IPS DF 6.9 (cell line): ENCODE results near the gene COG6.

Source experiments
- DNase-seq: peaks from one replicate; pipeline ENCODE4 v3.0.0-alpha.2; 2013; ENCODE audit warnings: low read depth, low spot score
- H3K27ac ChIP-seq: one replicate; pipeline ENCODE4 v1.5.1; 2013; ENCODE audit warnings: low read length, control low read depth
- H3K27me3 ChIP-seq: 2 replicates; pipeline ENCODE4 v1.6.1; 2013; ENCODE audit warnings: mild to moderate bottlenecking, low read length; ENCODE audit not compliant: control insufficient read depth, insufficient read depth
- H3K36me3 ChIP-seq: 2 replicates; pipeline ENCODE4 v1.6.1; 2013; ENCODE audit warnings: low read length; ENCODE audit not compliant: control insufficient read depth, insufficient read depth
- H3K4me1 ChIP-seq: 2 replicates; pipeline ENCODE4 v1.6.1; 2013; ENCODE audit warnings: low read length; ENCODE audit not compliant: control insufficient read depth, insufficient read depth
- H3K4me3 ChIP-seq: 2 replicates; pipeline ENCODE4 v1.5.1; 2013; ENCODE audit warnings: mild to moderate bottlenecking, low read length
- H3K9me3 ChIP-seq: 2 replicates; pipeline ENCODE4 v1.6.1; 2013; ENCODE audit warnings: low read length, inconsistent platforms; ENCODE audit not compliant: control insufficient read depth, insufficient read depth
- WGBS: extraction: QIAGEN DNeasy Blood & Tissue Kit; methylation state at CpG from one replicate; pipeline ENCODE4 v1.1.7; 2013; ENCODE audit warnings: mixed read lengths, missing lambda C conversion rate; ENCODE audit not compliant: insufficient read length, insufficient coverage; 5-methylcytosine and 5-hydroxymethylcytosine counted together

Gene COG6

GRCh38 chr13:39637890-39638289 is 17.6 kb upstream of the COG6 start:
- Histone ChIP-seq H3K36me3 (no peaks in the 10 kb centered on the region), H3K4me1 (no peaks in the 10 kb centered on the region), H3K4me3 (no peak overlapping the region), H3K9me3 (no peaks in the 10 kb centered on the region), H3K27me3 (no peaks in the 10 kb centered on the region), H3K27ac (no peak overlapping the region)
- no CpG with 5 or more reads among the region's 3 CpGs for WGBS
- no peak for DNase-seq

DNA sequence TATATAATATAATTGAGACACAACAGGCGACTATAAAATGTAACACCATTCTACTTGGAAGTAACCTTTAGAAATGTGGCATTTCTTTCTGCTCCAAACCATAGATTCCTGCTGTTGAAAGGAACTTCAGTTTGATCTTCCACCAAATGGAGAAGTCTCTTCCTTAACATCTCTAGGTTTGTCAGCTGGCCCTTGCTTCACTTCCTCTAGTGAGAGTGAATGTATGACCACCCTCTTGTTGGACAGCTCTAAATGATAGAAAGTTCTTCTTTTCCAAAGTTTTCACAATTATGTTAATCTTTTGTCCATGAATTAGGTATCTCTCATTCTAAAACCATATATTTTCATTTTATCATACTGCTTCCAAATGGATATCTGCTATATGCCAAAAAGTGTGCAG is 13.8 kb upstream of the COG6 start:
- Histone ChIP-seq H3K27ac (no peak overlapping the region), H3K9me3 (no peaks in the 10 kb centered on the region), H3K4me1 (no peaks in the 10 kb centered on the region), H3K27me3 (no peaks in the 10 kb centered on the region), H3K36me3 (no peaks in the 10 kb centered on the region), H3K4me3 (no peak overlapping the region)
- no peak for DNase-seq
- no CpG with 5 or more reads among the region's 1 CpG for WGBS

- H3K27ac ChIP-seq = no peak overlapping the region
- H3K27me3 ChIP-seq = no peaks in the 10 kb centered on the region
- no peak for DNase-seq
- no peaks in the 10 kb centered on the region for H3K36me3 ChIP-seq
- H3K4me3 ChIP-seq = no peak overlapping the region
- no peaks in the 10 kb centered on the region for H3K4me1 ChIP-seq
- H3K9me3 ChIP-seq = no peaks in the 10 kb centered on the region
- WGBS = 100% methylated on average over 3 of the region's 4 CpGs
Measured at GRCh38 chr13:39646122-39646521, 9.3 kb upstream of the COG6 start.

GRCh38 chr13:39655041-39655568 is 357 bp upstream of the COG6 start:
- H3K27ac ChIP-seq = no peak overlapping the region
- H3K9me3 ChIP-seq = no peaks in the 10 kb centered on the region
- H3K36me3 ChIP-seq = no peaks in the 10 kb centered on the region
- WGBS = no CpG with 5 or more reads among the region's 2 CpGs
- no peaks in the 10 kb centered on the region for H3K4me1 ChIP-seq
- no peaks in the 10 kb centered on the region for H3K27me3 ChIP-seq
- no peak for DNase-seq
- H3K4me3 ChIP-seq = no peak overlapping the region; the same call in 1 of the 2 replicates

DNA sequence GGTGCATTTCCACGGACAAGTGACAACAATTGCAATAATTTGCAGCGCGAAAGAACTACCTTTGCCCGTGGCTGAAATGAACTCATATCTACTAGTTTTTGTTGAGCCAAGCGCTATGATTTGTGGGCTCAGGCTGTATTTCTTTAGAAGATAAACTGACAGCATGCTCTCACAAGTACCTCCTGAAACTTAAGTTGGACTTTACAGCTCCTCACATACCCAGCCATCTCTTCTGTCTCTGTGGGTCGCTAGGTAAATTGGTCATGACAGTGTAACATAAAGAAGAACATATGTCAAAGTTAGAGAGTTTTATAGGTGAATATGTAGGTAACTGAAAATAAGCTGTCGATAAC is 839 bp downstream of the COG6 start:
- DNase-seq = no peak
- Histone ChIP-seq H3K27me3 (no peaks in the 10 kb centered on the region), H3K9me3 (no peaks in the 10 kb centered on the region), H3K4me1 (no peaks in the 10 kb centered on the region), H3K36me3 (no peaks in the 10 kb centered on the region), H3K4me3 (peak overlapping the region; percentile 89; the same call in 1 of the 2 replicates), H3K27ac (no peak overlapping the region)
- 100% methylated on average over 1 of the region's 7 CpGs for WGBS

DNA sequence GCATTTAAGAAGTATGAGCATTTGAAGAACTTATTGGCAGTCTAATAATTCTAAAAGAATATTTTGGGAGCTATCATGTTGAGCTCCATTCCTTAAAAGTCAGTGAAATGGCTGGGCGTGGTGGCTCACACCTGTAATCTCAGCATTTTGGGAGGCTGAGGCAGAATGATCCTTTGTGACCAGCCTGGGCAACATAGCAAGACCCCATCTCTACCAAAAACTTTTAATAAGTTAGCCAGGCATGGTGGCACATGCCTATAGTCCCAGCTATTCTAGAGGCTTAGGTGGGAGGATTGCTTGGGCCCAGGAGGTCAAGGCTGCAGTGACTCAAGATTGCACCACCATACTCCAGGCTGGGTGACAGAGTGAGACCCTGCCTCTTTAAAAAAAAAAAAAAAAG is 8.0 kb downstream of the COG6 start:
- Histone ChIP-seq H3K4me1 (no peaks in the 10 kb centered on the region), H3K27me3 (no peaks in the 10 kb centered on the region), H3K4me3 (no peak overlapping the region), H3K36me3 (0 out of 2 replicates have a peak, but pooled peaks cover 2% of the 10 kb centered on the region), H3K27ac (no peak overlapping the region), H3K9me3 (no peaks in the 10 kb centered on the region)
- no CpG with 5 or more reads among the region's 1 CpG for WGBS
- no peak for DNase-seq

DNA sequence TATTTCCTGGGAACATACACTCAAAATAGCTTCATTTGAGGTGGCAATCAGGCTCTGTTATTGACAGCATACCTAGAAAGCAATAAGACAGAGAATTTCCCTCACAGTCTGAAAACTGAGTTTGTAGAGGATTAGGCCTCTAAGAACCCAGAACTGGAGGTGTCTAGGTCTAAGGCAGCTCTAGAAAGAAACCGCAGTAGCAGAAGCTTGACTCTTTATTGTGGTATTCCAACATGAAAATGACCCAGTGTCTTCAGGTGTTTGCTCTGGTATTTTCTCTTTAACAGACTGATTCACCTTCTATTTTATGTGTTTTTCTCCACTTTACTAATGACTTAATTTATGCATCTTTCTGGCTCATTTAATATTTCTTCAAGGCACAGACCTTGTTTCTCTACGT is 8.5 kb downstream of the COG6 start:
- H3K27ac ChIP-seq = no peak overlapping the region
- H3K27me3 ChIP-seq = no peaks in the 10 kb centered on the region
- H3K9me3 ChIP-seq = no peaks in the 10 kb centered on the region
- H3K36me3 ChIP-seq = 0 out of 2 replicates have a peak, but pooled peaks cover 2% of the 10 kb centered on the region
- no peak overlapping the region for H3K4me3 ChIP-seq
- no CpG with 5 or more reads among the region's 2 CpGs for WGBS
- no peak for DNase-seq
- H3K4me1 ChIP-seq = no peaks in the 10 kb centered on the region

DNA sequence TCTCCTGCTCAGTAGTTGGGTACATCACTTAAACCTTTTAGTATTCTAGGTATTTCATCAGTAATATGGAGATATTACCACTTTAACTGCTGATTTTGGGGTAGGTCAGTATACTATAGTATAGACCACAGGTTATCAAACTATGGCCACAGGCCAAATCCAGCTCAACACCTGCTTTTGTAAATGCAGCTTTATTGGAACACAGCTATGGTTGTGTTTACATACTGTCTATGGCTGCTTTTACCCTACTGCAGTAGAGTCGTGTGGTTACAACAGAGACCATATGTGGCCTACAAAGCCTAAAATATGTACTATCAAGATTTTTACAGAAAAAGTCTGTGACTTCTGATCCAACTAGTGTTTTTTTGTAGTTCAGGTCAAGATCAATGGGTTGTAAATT is 10.3 kb downstream of the COG6 start:
- Histone ChIP-seq H3K9me3 (no peaks in the 10 kb centered on the region), H3K27me3 (no peaks in the 10 kb centered on the region), H3K27ac (no peak overlapping the region), H3K4me3 (no peak overlapping the region), H3K4me1 (no peaks in the 10 kb centered on the region), H3K36me3 (0 out of 2 replicates have a peak, but pooled peaks cover 2% of the 10 kb centered on the region)
- no CpG with 5 or more reads among the region's 1 CpG for WGBS
- no peak for DNase-seq

DNA sequence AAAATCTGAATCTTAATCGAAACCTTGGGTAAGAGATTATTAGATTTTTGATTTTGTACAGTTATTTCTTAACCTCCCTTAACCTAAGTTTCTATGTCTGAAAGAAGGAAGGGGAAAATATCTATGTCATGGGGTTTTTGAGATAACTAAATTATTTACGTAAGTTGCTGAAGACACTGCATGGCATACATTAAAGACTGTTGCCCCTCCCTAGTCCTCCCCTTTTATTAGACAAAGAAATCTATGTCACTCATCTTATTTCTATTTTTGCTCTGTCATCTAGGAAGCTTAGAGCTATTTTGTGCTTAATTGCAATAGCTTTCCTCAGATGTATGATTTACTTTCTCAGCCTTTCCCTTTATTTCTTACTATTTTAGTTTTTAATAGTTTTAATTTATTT is 15.0 kb downstream of the COG6 start:
- Histone ChIP-seq H3K4me1 (no peaks in the 10 kb centered on the region), H3K9me3 (no peaks in the 10 kb centered on the region), H3K4me3 (no peak overlapping the region), H3K27ac (no peak overlapping the region), H3K27me3 (no peaks in the 10 kb centered on the region), H3K36me3 (0 out of 2 replicates have a peak, but pooled peaks cover 2% of the 10 kb centered on the region)
- DNase-seq = no peak
- no CpG with 5 or more reads among the region's 2 CpGs for WGBS

- H3K36me3 ChIP-seq = no peaks in the 10 kb centered on the region
- H3K27me3 ChIP-seq = no peaks in the 10 kb centered on the region
- no CpG with 5 or more reads among the region's 3 CpGs for WGBS
- H3K9me3 ChIP-seq = no peaks in the 10 kb centered on the region
- no peaks in the 10 kb centered on the region for H3K4me1 ChIP-seq
- no peak for DNase-seq
- H3K4me3 ChIP-seq = no peak overlapping the region
- no peak overlapping the region for H3K27ac ChIP-seq
Measured at GRCh38 chr13:39672378-39673132, 17.1 kb downstream of the COG6 start.

DNA sequence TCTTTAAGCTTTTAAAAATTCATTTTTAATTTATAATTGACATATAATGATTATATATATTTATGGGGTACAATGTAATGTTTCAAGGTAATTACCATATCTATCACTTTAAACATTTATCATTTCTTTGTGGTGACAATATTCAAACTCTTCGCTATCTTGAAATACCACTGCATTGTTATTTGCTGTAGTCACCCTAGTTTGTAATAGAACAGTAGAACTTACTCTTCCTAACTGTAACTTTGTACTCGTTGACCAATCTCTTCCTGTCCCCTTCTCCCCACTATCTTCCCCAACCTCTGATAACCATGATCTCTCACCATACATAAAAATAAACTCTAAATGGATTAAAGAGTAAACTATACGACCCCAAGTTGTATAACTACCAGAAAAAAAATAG is 20.4 kb downstream of the COG6 start:
- no peak overlapping the region for H3K27ac ChIP-seq

More for the DNA sequence above, 20.4 kb downstream of the COG6 start:
- Histone ChIP-seq H3K36me3 (no peaks in the 10 kb centered on the region; the same call in 1 of the 2 replicates), H3K4me1 (no peaks in the 10 kb centered on the region), H3K9me3 (no peaks in the 10 kb centered on the region), H3K27me3 (no peaks in the 10 kb centered on the region), H3K4me3 (no peak overlapping the region)
- no peak for DNase-seq
- no CpG with 5 or more reads among the region's 3 CpGs for WGBS
